Neural progenitor cell (in vitro differentiated cells): ENCODE data around the gene SLC25A34.

Experiments
- CTCF ChIP-seq: fragments of 200-600 bp; sonication (generic); IDR thresholded peaks from 2 replicates; pipeline ENCODE4 v1.5.1; 2017; ENCODE audit warnings: antibody characterized with exemption, mild to moderate bottlenecking
- EZH2 ChIP-seq: fragments of 200-600 bp; sonication (generic); IDR thresholded peaks from 2 replicates; pipeline ENCODE4 v1.6.1; 2017; ENCODE audit warnings: antibody characterized with exemption, mild to moderate bottlenecking, moderate library complexity
- EZH2phosphoT487 ChIP-seq: fragments of 200-600 bp; sonication (generic); IDR thresholded peaks from 2 replicates; pipeline ENCODE4 v1.6.1; 2017; ENCODE audit warnings: antibody characterized with exemption

GRCh38 chr1:15718199-15718601 lies 17.9 kb upstream of the SLC25A34 start:
- no peak for TF ChIP-seq CTCF
- no peak for TF ChIP-seq EZH2phosphoT487
- TF ChIP-seq EZH2, result no peak
